HG03064 (cell line): ENCODE data around the gene N4BP2L2.
"Not testable (repeated sequence)": the region's sequence is repeated elsewhere in the genome, so short reads cannot be mapped to it uniquely, and the experiment has no call there.

Source experiments
- ATAC-seq: cut with Tn5 transposase; IDR thresholded peaks from one replicate; pipeline ENCODE4 v1.9.1; 2021; ENCODE audit warnings: low read depth; ENCODE audit not compliant: unreplicated experiment

Gene N4BP2L2

DNA sequence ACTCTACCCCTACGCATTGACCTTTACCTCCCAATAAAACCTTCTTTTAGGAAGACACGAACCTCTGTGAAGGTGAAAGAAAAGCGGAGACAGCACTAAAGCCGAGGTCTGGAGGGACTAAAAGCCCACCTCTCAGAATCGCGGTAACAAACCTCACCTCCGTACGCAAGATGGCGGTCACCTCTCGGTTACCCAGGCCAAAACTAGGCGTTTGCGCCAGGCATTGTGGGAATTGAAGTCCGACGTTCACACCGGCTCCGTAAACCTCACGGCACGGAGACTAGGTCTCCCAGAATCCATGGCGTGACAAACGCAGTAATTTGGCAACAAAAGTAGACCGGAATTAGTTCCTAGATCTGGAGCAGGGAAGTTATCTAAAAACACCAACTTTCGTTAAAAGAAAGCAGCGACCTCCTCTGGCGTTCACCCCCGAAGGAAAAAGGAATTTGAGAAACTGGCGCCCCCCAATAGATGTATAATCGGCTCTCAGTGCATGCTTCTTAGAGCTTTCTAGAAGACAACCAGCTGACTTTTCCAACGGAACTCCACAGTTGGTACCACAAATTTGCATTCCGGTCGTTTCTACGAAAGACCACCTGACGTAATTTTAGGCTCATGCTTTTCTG lies at the start of gene N4BP2L2:
Gene N4BP2L2 (minus strand): TSS at position 175 of the 626 bp plus-strand sequence. CDS start 1,768 bp downstream, outside the sequence.
- peak; percentile 96 for ATAC-seq

DNA sequence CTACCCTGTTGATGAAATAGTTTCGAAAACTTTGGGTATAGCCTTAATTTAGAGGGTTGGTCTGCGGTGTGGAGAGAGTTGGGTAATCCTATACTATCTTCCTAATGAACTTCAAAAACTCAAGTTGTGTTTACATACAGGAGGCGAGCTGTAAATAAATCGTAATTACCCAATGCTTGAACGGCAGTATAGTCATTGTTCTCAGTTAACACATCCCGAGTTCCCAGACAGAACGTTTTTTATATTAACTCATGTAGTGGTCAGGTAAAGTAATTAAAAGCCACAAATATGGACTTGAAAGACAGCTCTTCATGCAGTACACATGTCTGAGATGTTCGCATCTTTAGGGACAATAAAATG lies 49.2 kb upstream of the N4BP2L2 start:
- ATAC-seq = no peak

DNA sequence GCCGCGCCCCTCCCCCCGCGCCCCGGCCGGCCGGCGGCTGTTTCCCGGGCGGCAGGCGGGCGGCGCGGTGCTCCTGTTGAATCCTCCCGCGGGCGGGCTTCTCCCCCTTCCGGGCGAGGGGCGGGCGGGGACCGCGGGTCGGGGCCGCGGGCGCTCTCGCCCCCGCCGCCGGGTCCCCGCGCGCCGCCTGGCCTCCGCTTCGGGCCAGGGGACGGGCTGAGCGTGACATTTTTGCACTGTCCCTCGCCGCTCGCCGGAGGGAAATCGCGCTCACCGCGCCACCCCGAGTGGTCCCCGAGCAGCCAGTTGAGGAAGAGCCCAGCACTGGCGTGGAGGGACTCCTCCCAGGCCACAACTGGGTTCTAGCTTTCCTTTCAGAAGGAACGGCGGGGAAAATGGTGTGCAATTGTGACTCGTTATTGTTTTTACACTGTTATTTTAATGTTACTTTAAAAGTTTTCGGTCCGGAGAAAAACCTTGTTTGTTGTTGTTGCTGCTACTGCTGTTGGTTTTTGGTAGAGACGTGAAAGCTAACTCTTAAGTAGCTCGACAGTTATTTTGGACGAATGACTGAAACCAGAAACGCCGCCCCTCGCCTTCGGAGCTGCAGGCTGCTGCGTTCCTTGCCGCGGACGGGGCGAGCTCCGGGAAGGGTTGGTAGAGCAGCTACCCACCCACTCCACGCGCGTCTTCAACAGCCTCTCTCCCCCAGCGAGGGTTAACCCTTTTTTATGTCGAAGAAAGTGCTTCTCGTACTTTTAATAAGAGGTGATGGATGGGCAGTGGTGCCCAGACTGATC lies 48.6 kb upstream of the N4BP2L2 start:
- peak; percentile 39 for ATAC-seq

DNA sequence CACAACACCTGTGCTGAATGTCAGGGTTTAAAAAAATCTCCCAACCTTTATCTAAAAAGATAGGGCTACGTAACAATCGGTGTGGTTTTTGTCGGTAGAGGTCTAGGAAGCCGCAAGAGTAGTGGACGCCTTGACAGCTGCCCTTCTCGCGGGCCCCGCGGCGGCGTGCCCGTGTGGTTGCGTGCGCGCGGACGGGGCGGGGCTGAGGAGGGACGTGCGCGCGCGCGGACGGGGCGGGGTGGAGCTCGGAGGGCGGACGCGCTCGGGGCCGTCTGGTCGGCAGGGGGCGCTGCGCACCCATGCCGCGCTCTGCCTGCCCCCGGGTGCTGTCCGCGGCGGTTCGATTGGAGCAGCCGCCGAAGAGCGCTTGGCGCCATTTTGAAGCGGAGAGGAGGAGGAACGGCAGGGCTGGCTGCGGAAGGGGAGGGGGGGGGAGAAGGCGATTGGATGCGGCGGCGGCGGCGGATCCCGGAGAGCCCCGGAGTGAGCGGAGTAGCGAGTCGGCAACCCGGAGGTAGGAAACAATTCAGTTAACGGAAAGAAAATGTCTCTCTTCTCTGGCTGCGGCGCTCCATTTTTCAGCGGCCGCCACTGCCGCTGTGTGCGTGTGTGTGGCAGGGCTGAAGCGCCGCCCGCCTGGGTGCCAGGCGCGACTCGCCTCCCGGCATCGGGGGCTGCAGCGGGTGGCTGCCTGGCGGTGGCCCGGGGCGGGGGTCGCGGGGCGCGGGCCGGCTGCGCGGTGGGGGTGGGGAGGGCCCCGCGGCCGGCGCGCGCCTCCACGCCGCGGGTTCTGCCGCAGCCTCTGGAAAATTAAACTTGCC lies 47.7 kb upstream of the N4BP2L2 start, which contains the start of gene PDS5B:
Gene PDS5B (plus strand): TSS at position 373 of the 821 bp plus-strand sequence. CDS start 62,321 bp downstream, outside the sequence.
- peak; percentile 79 for ATAC-seq

DNA sequence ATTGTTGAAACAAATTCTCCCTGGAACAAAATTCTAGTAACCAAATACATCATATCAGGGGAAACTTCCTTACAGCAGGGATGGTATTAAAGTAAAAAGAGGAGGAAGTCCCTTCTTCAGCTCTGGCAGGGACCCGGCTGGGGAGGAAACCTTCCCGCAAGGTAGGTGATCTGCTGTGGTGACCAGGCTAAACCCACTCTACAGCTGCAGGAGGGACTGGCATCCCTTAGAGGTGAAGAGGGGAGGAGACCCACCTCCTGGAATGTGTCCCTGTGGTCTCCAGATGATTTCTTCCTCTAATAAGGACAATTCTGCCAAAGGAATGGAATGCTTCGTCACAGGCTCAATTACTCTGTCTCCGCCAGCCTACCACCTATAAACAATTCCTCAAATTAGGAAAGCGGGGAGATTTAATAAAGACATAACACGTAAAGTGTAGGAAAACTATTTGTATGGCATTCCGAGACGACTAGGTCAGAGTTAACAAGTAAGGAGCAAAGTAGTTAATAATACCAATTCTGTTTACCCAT lies 47.0 kb upstream of the N4BP2L2 start:
- no peak for ATAC-seq

DNA sequence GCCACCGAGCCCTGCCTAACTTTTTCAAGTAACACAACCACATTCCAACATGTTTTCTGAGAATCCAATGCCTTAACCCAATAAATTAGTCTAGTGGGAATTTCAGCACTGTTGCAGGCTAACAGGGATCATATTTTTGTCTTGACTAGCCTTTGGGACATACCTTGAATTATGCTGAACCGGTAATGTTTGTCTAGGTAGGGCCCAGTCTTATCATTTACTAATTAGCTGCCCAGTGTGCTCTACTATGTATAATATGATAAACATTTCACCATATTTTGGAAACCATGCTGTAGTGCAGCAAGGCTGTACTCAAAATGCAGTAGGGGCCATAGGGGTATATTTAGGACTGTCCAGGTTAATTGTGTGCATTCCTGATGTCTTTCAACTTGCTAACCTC lies 44.4 kb upstream of the N4BP2L2 start:
- no peak for ATAC-seq

DNA sequence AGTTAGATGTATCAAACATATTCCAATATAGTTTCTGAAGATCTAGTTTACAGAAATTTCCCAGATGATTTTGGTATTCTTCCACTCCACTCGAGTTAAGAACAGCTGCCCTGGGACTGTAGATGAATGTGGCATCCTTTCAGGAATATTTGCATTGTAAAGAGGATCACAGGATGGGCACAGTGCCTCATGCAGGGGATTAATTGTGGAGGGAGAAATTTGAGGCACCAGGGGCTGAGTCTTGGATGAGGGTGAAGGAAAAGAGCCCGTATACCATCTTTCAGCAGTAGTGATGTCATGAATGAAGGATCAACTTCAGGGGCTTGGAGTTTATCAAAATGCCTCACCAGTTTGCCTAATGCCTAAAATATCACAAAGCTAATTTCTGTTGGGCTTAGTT lies 43.7 kb upstream of the N4BP2L2 start:
- no peak for ATAC-seq

DNA sequence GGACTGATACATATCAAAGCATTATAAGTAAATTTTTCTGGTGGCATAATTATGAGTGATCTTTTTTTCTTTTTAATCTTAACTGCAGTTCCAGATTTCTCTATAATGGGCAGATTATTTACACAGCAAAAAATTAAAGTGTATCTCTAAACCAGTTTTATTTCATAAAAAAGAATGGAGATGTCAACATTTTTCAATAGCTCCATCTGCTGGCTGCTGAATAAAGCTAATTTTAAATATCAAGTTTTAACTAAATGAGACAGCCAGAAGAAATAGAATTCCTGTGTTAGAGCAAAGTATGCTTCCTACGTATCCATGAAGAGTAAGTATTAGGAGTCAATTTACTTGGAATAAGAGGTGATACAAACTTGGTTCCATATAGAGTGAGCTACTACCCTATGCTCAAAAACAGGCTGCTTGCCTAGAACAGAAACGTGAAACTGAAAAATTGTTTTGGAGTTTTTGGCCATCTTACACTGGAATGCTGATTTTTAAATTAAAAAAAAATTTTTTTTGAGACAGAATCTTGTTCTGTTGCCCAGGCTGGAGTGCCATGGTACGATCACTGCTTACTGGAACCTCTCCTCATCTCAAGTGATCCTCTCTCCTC lies 42.7 kb upstream of the N4BP2L2 start:
- no peak for ATAC-seq

DNA sequence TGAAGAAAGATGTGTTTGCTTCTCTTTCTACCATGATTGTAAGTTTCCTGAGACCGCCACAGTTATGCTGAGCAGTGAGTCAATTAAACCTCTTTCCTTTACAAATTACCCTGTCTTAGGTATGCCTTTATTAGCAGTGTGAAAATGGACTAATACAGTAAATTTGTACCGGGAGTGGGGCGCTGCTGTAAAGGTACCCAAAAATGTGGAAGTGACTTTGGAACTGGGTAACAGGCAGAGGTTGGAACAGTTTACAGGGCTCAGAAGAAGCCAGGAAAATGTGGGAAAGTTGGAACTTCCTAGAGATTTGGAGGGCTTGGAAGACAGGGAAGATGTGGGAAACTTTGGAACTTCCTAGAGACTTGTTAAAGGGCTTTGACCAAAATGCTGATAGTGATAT lies 38.4 kb upstream of the N4BP2L2 start:
- no peak for ATAC-seq

DNA sequence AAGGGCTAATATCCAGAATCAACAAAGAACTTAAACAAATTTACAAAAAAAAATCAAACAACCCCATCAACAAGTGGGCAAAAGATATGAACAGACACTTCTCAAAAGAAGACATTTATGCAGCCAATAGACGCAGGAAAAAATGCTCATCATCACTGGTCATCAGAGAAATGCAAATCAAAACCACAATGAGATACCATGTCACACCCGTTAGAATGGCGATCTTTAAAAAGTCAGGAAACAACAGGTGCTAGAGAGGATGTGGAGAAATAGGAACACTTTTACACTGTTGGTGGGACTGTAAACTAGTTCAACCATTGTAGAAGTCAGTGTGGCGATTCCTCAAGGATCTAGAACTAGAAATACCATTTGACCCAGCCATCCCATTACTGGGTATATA lies 37.1 kb upstream of the N4BP2L2 start:
- not testable (repeated sequence) for ATAC-seq

DNA sequence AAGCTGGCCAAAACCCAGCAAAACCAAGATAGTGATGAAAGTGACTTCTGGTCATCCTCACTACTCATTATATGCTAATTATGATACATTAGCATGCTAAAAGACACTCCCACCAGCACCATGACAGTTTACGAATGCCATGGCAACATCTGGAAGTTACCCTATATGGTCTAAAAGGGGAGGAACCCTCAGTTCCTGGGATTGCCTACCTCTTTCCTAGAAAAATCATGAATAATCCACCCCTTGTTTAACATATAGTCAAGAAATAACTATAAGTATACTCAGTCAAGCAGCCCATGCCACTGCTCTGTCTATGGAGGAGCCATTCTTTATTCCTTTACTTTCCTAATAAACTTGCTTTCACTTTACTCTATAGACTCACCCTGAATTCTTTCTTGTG lies 22.2 kb upstream of the N4BP2L2 start:
- ATAC-seq = not testable (repeated sequence)

DNA sequence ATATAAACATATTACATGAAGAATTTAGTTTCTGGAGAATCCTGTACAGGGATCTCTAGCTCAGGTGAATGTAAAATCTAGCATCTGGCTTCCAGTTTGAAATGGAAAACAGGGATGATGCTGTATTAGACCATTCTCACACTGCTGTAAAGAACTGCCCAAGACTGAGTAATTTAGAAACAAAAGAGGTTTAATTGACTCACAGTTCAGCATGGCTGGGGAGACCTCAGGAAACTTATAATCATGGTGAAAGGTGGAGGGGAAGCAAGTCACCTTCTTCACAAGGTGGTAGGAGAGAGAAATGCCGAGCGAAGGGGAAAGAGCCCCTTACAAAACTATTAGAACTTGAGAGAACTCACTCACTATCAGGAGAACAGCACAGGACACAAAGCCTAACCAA lies 17.0 kb upstream of the N4BP2L2 start:
- ATAC-seq = no peak

DNA sequence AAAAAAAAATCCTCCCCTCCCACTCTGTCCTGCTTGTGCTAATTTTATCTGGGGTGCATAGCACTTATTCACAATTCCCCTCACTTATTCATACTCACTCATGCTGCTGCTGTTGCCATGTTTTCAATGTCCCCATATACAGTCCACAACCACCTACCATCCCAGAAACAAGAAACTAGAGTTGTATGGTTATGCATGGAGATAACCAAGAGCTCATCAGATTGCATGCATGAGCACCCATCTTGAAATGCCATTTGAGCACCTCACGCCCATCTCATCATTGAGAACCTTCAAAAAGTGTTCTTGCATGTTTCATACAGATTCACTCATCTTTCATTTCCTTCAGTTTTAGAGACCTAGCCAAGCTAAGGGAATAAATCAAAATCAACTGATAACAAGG lies 15.1 kb upstream of the N4BP2L2 start:
- no peak for ATAC-seq

DNA sequence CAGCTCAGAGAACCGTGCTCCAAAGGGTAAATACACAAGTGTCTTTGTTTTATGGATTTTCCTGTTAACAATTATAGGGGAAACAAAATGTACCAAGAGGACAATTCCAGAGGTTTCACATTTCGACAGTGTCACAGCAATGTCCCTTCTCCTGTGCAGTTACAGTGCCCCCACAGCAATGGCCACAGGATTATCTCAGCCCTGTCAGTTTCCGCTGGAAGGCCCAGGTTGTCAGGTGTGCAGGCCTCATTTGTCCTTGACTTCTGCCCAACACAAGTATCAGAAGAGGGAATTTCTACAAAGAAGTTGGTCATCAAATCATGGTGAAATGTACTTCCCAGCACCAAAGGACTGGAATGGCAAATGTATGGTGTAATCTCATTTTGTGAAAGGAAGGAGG lies 11.2 kb upstream of the N4BP2L2 start:
- no peak for ATAC-seq

DNA sequence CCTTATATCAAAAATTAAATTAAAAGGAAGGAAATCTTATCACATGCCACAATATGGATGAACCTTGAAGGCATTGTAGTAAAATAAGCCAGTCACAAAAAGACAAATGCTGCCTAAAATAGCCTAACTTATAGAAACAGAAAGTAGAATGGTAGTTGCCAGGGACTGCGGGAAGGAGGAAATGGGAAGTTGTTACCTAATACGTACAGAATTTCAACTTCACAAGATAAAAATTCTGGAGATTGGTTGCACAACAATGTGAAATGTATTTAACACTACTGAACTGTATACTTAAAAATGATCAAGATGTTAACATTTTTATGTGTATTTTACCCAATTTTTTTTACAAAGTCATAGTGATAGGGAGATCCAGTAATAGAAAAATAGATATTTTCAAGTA lies 10.2 kb upstream of the N4BP2L2 start:
- no peak for ATAC-seq

DNA sequence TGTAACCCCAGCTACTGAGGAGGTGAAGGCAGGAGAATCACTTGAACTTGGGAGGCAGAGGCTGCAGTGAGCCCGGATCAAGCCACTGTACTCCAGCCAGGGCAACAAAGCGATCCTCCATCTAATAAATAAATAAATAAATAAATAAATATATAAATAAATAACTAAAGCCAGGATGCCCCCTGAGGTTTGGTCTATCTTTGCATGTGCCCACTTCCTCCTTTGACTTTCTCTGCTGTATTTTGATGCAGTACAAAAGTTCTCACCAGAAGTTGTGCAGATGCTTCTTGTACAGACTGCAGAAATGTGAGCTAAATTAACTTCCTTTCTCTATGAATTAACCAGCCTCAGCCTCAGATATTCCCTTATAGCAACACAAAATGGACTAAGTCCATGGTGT lies 6.5 kb upstream of the N4BP2L2 start:
- no peak for ATAC-seq

DNA sequence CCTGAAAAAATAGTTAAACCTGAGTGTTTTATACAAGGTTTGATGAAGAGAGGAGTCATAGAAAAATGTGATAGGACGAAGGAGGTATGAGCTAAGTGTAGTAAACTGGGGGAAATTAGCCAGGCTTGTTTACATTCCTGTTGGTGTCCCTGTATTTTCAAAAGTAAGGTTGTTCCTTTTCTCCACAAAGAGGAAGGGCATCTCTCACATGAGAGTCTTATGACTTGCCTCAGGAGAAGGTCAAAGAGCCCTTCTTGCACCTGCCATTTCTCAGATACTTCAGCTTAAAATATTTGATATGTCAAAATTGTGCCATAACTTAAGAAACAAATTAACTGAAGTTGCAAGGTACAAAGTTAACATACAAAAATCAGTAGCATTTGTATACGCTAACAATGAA lies 3.6 kb upstream of the N4BP2L2 start:
- ATAC-seq = no peak

DNA sequence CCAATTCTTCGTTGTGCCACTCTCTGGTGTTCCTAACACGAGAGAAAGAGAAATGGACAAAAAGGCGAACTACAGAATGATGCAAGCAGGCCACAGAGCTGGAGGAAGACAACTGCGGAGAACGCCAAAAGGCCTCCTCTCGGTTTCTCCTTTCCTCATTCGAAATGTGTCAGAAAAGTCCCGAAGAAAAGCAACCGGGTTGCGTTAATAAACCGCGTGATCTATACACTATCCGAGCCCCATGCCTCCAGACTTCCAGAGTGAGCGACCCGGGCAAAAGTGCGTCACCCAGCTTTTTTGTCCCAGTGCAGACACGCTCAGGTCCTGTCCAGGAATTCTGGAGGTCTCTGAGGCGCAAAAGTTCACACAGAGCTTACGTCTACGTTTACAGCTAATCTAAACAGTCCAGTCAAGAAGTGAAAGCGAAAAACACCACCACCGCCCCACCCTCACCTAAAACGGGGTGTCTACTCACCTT lies 413 bp downstream of the N4BP2L2 start:
- ATAC-seq = peak; percentile 84

DNA sequence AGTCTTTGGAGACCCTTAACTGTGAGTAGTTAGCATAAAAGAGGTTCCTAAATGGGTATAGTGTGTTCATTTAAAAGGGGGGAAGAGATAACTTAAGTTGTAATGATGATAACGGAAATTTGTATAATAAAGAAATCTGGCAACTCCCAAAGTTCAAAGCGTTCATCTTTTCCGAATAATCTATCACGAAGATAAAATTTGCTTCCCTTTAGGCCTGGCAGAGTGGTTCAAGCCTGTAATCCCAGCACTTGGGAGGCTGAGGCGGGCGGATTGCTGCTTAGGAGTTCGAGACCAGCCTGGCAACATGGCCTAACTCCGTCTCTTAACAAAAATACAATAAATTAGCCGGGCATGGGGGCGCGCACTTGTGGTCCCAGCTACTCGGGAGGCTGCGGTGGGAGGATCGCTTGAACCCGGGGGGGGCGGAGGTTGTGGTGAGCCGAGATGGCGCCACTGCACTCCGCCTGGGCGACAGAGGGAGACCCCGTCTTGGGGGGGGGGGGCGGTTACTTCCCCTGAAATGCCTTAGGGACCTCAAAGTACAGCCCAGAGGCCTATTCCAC lies 934 bp downstream of the N4BP2L2 start:
- ATAC-seq = no peak

DNA sequence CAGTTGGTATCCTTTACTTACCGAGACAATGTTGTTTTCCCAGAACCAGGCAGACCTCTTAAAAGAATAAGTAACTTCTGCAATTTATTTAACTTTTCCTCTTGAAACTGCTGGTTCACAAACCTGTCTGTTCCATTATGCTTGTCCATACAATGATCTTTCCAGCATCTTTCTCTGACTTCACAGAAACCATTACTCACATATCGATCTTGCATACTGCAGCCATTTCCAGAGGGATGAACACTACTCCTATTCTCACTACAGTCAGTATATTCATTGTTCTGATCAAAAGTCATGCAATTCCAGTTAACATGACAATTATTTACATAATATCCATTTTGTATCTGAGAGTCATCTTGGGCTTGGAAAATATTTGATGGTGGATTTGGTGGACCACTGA lies 2.8 kb downstream of the N4BP2L2 start:
- no peak for ATAC-seq
